ENCODE measurements around the gene SEMA6B. TPM values are rescaled to one million over a fixed set of nuclear protein-coding genes. Genes with fewer than 3 reads are reported as not detected.

SEMA6B gene
- total RNA-seq, 1 experiment from 2014 or later, result 5.7 TPM

- H3K27me3 ChIP-seq, result no peaks in the 10 kb centered on the region
- H3K36me3 ChIP-seq, result no peaks in the 10 kb centered on the region
- H3K4me3 ChIP-seq, result no peak overlapping the region
- DNase-seq, result no peak
- no peaks in the 10 kb centered on the region for H3K9me3 ChIP-seq
Observed at GRCh38 chr19:4499855-4500254, 59.6 kb downstream of the SEMA6B start.

DNA sequence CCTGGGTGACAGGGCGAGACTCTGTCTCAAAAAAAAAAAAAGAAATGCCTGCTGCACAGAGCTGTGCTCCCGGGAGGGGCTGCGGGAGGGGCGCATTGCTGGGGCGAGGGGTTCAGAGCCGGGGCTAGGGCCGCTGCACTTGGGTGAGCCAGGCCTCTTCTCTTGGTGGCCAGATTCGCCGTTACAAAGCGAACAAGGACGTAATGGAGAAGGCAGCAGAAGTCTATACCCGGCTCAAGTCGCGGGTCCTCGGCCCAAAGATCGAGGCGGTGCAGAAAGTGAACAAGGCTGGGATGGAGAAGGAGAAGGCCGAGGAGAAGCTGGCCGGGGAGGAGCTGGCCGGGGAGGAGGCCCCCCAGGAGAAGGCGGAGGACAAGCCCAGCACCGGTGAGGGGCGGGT lies 60.2 kb downstream of the SEMA6B start:
- no peak for DNase-seq
- H3K9me3 ChIP-seq, result no peaks in the 10 kb centered on the region
- no peaks in the 10 kb centered on the region for H3K36me3 ChIP-seq
- H3K4me3 ChIP-seq, result no peak overlapping the region
- no peaks in the 10 kb centered on the region for H3K27me3 ChIP-seq

DNA sequence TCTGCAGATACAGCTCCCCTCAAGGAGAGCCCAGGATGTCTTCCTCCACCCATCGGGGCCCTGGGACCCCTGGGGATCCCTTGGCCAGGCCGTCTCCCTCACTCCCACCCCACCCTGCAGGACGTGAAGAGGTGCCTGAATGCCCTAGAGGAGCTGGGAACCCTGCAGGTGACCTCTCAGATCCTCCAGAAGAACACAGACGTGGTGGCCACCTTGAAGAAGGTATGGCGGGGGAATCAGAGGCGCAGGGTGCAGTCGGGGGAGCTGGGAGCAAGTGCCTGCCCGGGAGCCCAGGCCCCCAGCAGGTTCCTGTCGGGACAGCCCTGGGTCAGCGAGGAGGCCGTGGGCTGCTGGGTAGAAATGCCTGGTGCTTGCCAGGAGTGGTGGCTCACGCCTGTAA lies 60.8 kb downstream of the SEMA6B start:
- DNase-seq, result no peak
- Histone ChIP-seq H3K4me3 (no peak overlapping the region), H3K27me3 (no peaks in the 10 kb centered on the region), H3K9me3 (no peaks in the 10 kb centered on the region), H3K36me3 (no peaks in the 10 kb centered on the region)

- Histone ChIP-seq H3K9me3 (no peaks in the 10 kb centered on the region), H3K36me3 (no peaks in the 10 kb centered on the region), H3K27me3 (no peaks in the 10 kb centered on the region), H3K4me3 (no peak overlapping the region)
- no peak for DNase-seq
Observed at GRCh38 chr19:4497770-4498389, 61.6 kb downstream of the SEMA6B start.

DNA sequence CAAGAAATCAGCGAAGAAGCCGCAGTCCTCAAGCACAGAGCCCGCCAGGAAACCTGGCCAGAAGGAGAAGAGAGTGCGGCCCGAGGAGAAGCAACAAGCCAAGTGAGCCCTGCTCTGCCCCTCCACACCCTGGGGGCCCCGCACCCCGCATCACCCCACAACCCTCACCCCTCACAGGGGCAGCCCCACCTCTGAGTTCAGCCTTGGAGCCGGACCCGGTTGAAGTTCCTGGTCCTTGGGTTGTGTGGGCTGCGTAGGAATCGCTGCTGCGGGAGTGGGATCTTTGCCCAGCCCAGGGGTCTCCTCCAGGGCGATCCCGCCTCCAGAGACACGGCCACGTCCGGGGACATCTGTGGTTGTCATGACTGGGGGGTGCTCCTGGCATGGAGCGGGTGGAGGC lies 63.2 kb downstream of the SEMA6B start:
- Histone ChIP-seq H3K36me3 (no peaks in the 10 kb centered on the region; the same call in 1 of the 2 replicates), H3K27me3 (no peaks in the 10 kb centered on the region), H3K9me3 (no peaks in the 10 kb centered on the region), H3K4me3 (no peak overlapping the region)
- DNase-seq, result no peak

GRCh38 chr19:4495471-4495870 lies 64.0 kb downstream of the SEMA6B start:
- no peak for DNase-seq
- Histone ChIP-seq H3K27me3 (no peaks in the 10 kb centered on the region), H3K36me3 (no peaks in the 10 kb centered on the region; the same call in 1 of the 2 replicates), H3K9me3 (no peaks in the 10 kb centered on the region), H3K4me3 (no peak overlapping the region)

DNA sequence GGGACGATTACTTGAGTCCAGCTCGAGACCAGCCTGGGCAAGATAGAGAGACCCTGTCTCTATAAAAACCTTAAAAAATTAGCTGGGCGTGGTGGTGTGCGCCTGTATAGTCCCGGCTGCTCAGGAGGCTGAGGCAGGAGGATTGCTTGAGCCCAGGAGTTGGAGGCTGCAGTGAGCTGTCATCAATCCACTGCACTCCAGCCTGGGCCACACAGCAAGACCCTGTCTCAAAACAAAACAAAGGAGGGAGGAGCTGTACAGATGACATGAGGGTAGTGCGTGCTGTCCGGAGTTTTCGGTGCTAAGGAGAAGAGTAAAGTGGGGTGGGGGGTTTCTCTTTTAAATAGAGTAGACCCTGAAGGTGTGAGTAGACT lies 64.8 kb downstream of the SEMA6B start:
- Histone ChIP-seq H3K9me3 (no peaks in the 10 kb centered on the region), H3K27me3 (no peaks in the 10 kb centered on the region), H3K4me3 (no peak overlapping the region), H3K36me3 (no peaks in the 10 kb centered on the region; the same call in 1 of the 2 replicates)
- no peak for DNase-seq

DNA sequence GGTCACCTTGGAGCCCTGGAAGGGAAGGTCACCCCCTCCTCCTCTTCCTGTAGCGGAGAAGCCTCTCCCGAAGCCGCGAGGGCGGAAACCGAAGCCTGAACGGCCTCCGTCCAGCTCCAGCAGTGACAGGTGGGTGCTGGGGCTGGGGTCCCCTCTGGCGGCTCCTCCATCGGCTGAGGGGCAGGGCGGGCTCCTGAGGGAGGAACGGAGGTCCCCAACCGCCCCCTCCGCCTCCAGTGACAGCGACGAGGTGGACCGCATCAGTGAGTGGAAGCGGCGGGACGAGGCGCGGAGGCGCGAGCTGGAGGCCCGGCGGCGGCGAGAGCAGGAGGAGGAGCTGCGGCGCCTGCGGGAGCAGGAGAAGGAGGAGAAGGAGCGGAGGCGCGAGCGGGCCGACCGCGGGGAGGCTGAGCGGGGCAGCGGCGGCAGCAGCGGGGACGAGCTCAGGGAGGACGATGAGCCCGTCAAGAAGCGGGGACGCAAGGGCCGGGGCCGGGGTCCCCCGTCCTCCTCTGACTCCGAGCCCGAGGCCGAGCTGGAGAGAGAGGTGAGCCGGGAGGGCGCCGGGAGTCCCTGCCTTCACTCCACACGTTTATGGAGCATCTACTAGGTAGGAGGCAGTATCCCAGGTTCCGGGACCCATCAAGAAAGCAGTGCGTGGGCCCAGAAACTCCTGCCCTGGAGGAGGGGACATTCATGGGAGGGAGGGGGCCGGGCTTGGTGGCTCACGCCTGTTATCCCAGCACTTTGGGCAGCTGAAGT lies 65.4 kb downstream of the SEMA6B start:
- Histone ChIP-seq H3K36me3 (no peaks in the 10 kb centered on the region; the same call in 1 of the 2 replicates), H3K27me3 (no peaks in the 10 kb centered on the region), H3K4me3 (no peak overlapping the region), H3K9me3 (no peaks in the 10 kb centered on the region)
- no peak for DNase-seq

DNA sequence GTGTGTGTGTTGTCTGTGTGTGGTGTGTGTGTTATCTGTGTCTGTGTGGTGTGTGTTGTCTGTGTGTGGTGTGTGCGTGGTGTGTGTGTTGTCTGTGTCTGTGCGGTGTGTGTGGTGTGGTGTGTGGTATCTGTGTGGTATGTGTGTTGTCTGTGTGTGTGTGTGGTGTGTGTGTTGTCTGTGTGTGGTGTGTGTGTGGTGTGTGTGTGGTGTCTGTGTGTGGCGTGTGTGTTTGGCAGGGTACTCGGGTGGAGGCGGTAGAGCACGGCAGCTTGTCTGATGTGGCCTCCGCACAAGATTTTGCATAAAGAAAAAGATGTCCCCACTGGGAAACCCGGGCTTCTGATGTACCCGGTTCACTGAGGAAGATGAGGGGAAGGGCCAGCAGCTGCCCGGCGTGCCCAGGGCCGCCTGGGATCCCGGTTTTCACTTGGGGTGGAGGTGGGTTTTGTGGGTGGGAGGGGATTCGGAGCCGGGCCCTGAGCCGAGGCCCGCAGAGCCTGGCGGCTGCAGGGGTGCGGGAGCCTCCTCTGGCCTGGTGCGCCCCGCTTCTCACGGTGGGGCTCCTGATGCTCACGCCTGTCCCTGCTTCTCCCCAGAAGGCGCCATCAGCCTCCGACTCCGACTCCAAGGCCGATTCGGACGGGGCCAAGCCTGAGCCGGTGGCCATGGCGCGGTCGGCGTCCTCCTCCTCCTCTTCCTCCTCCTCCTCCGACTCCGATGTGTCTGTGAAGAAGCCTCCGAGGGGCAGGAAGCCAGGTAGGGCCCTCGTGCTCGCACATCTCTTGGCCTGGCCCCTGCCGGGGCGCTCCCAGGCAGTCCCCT lies 66.2 kb downstream of the SEMA6B start:
- DNase-seq, result no peak
- no peaks in the 10 kb centered on the region for H3K27me3 ChIP-seq
- H3K9me3 ChIP-seq, result no peaks in the 10 kb centered on the region
- H3K4me3 ChIP-seq, result no peak overlapping the region
- no peaks in the 10 kb centered on the region; the same call in 1 of the 2 replicates for H3K36me3 ChIP-seq

Other genes with a start within 250 kb of the SEMA6B start
- gene STAP2, start 220.9 kb downstream of the SEMA6B start, total RNA-seq (2014; rRNA removed; shearing (Covaris generic); ENCODE audit: low replicate concordance), result not detected in 2 replicates
- gene MPND, start 216.1 kb downstream of the SEMA6B start, total RNA-seq (2014; rRNA removed; shearing (Covaris generic); ENCODE audit: low replicate concordance), result 0.52 and 4.4 TPM in 2 replicates
- gene SH3GL1, start 159.1 kb downstream of the SEMA6B start, total RNA-seq (2014; rRNA removed; shearing (Covaris generic); ENCODE audit: low replicate concordance), result 50.5 and 76.0 TPM in 2 replicates
- gene CHAF1A, start 157.0 kb downstream of the SEMA6B start, total RNA-seq (2014; rRNA removed; shearing (Covaris generic); ENCODE audit: low replicate concordance), result 24.1 and 24.7 TPM in 2 replicates
- 58.0 and 107 TPM in 2 replicates for gene UBXN6, start 101.9 kb downstream of the SEMA6B start, total RNA-seq (2014; rRNA removed; shearing (Covaris generic); ENCODE audit: low replicate concordance)
- 19.5 and 29.8 TPM in 2 replicates for gene HDGFL2, start 87.4 kb downstream of the SEMA6B start, total RNA-seq (2014; rRNA removed; shearing (Covaris generic); ENCODE audit: low replicate concordance)
- gene PLIN4, start 41.2 kb downstream of the SEMA6B start, total RNA-seq (2014; rRNA removed; shearing (Covaris generic); ENCODE audit: low replicate concordance), result not detected in 2 replicates
- not detected in 2 replicates for gene PLIN5, start 24.5 kb downstream of the SEMA6B start, total RNA-seq (2014; rRNA removed; shearing (Covaris generic); ENCODE audit: low replicate concordance)
- not detected in 2 replicates for gene LRG1, start 19.6 kb downstream of the SEMA6B start, total RNA-seq (2014; rRNA removed; shearing (Covaris generic); ENCODE audit: low replicate concordance)
- gene TNFAIP8L1, start 79.8 kb upstream of the SEMA6B start, total RNA-seq (2014; rRNA removed; shearing (Covaris generic); ENCODE audit: low replicate concordance), result 1.2 and 1.5 TPM in 2 replicates
- gene MYDGF, start 110.7 kb upstream of the SEMA6B start, total RNA-seq (2014; rRNA removed; shearing (Covaris generic); ENCODE audit: low replicate concordance), result 161 and 252 TPM in 2 replicates
- gene DPP9, start 164.2 kb upstream of the SEMA6B start, total RNA-seq (2014; rRNA removed; shearing (Covaris generic); ENCODE audit: low replicate concordance), result 16.1 and 17.0 TPM in 2 replicates
- gene FEM1A, start 232.1 kb upstream of the SEMA6B start, total RNA-seq (2014; rRNA removed; shearing (Covaris generic); ENCODE audit: low replicate concordance), result 7.2 and 9.2 TPM in 2 replicates

Measured in MG63 (cell line).